Endothelial cell of umbilical vein (primary cell): Measurements from ENCODE around the gene DST. TPM values are rescaled to one million over a fixed set of nuclear protein-coding genes. Genes with fewer than 3 reads are reported as not detected.

Experiments
- BruUV-seq: library from RNA; stranded (reverse); fragments of 400-500 nt; replicated peaks from 2 replicates; lab custom pipeline; 2021; lab: Mats Ljungman, UMichigan
- CTCF ChIA-PET: fragments of 300-600, 350-600 bp; sonication (Branson Sonifier 250); formaldehyde crosslinking; loops from one replicate; lab custom pipeline; 2021; ENCODE audit warnings: antibody characterized with exemption, inconsistent platforms; lab: Charles Lee
- POLR2A ChIA-PET: fragments of 300-600, 350-600 bp; sonication (Branson Sonifier 250); formaldehyde crosslinking; loops from one replicate; lab custom pipeline; 2021; ENCODE audit warnings: antibody characterized with exemption, inconsistent platforms; lab: Charles Lee
- DNase-seq: peaks from one replicate; pipeline ENCODE4 v3.0.0-alpha.2; 2011; ENCODE audit warnings: low read depth, low spot score
- FAIRE-seq: peaks from 2 replicates; lab custom pipeline; 2011; peaks lifted over from hg19 to GRCh38; lab: Jason Lieb, UNC
- H2AFZ ChIP-seq: 2 replicates; pipeline ENCODE4 v1.6.0; 2012; ENCODE audit warnings: low read depth, low read length, control low read depth, inconsistent platforms
- H3K27ac ChIP-seq: 2 replicates; pipeline ENCODE4 v1.5.1; 2011; ENCODE audit warnings: low read depth, mild to moderate bottlenecking, control low read depth, low read length, moderate library complexity; ENCODE audit not compliant: insufficient read depth
- H3K27me3 ChIP-seq, 2 experiments: 2 replicates each; pipeline versions ENCODE4 v1.6.0 to v1.6.1; 2011; ENCODE audit warnings: low read length in 2 of 2, mixed read lengths in 1 of 2; ENCODE audit not compliant: control insufficient read depth in 2 of 2, insufficient read depth in 2 of 2
- H3K36me3 ChIP-seq, 2 experiments: 2 replicates in 1 of 2; 3 replicates in 1 of 2; pipeline ENCODE4 v1.5.1; 2011; ENCODE audit warnings: low read length in 2 of 2, mild to moderate bottlenecking in 1 of 2, moderate library complexity in 1 of 2; ENCODE audit not compliant: control insufficient read depth in 2 of 2, insufficient read depth in 2 of 2; ENCODE audit errors: extremely low read depth in 1 of 2
- H3K4me1 ChIP-seq: 3 replicates; pipeline ENCODE4 v1.5.1; 2011; ENCODE audit warnings: mild to moderate bottlenecking, low read length; ENCODE audit not compliant: control insufficient read depth, insufficient read depth; ENCODE audit errors: extremely low read depth
- H3K4me2 ChIP-seq: 2 replicates; pipeline ENCODE4 v1.6.1; 2011; ENCODE audit warnings: low read length, control low read depth, mixed read lengths; ENCODE audit not compliant: insufficient read depth
- H3K4me3 ChIP-seq, 3 experiments: fragments of 200-600 bp in 1 of 3; sonication (generic), shearing (Covaris generic) in 1 of 3; replicated peaks in 1 of 3; 2 replicates each; pipeline ENCODE4 v1.5.1; 2011 to 2016; ENCODE audit warnings: control low read depth in 3 of 3, low read length in 3 of 3, mild to moderate bottlenecking in 2 of 3, inconsistent platforms in 1 of 3, low read depth in 1 of 3, moderate library complexity in 1 of 3; ENCODE audit not compliant: insufficient read depth in 1 of 3
- H3K79me2 ChIP-seq: 2 replicates; pipeline ENCODE4 v1.6.0; 2012; ENCODE audit warnings: low read length, inconsistent platforms; ENCODE audit not compliant: control insufficient read depth, insufficient read depth
- H3K9ac ChIP-seq: replicated peaks from 2 replicates; pipeline ENCODE3; 2011; ENCODE audit warnings: low read length, control low read depth; ENCODE audit not compliant: insufficient read depth; ENCODE audit errors: extremely low read depth
- H3K9me1 ChIP-seq: replicated peaks from 3 replicates; pipeline ENCODE4 v1.6.0; 2011; ENCODE audit warnings: mild to moderate bottlenecking, low read length; ENCODE audit not compliant: control insufficient read depth, insufficient read depth; ENCODE audit errors: extremely low read depth
- H3K9me3 ChIP-seq: replicated peaks from 2 replicates; pipeline ENCODE4 v1.5.1; 2012; ENCODE audit warnings: low read length, inconsistent platforms; ENCODE audit not compliant: control insufficient read depth, insufficient read depth
- H4K20me1 ChIP-seq: replicated peaks from 2 replicates; pipeline ENCODE3; 2011; ENCODE audit warnings: mild to moderate bottlenecking, low read length; ENCODE audit not compliant: control insufficient read depth, insufficient read depth; ENCODE audit errors: extremely low read depth
- CTCF ChIP-seq, 2 donors: IDR thresholded peaks; 1 replicate in 1 of 2; 2 replicates in 1 of 2; pipeline ENCODE4 v1.5.1; 2011; ENCODE audit warnings: low read length in 2 of 2, mild to moderate bottlenecking in 2 of 2, moderate library complexity in 2 of 2, control low read depth in 1 of 2, inconsistent platforms in 1 of 2, low read depth in 1 of 2; ENCODE audit not compliant: insufficient read depth in 1 of 2; ENCODE audit errors: extremely low read depth in 1 of 2
- EZH2 ChIP-seq: IDR thresholded peaks from 2 replicates; pipeline ENCODE4 v1.6.1; 2012; ENCODE audit warnings: borderline replicate concordance, low read depth, mild to moderate bottlenecking, moderate library complexity, low read length, inconsistent platforms; ENCODE audit not compliant: severe bottlenecking
- GATA2 ChIP-seq: IDR thresholded peaks from 2 replicates; pipeline ENCODE4 v1.7.0; 2011; ENCODE audit warnings: low read depth, mild to moderate bottlenecking, moderate library complexity, mixed read lengths, low read length; ENCODE audit not compliant: insufficient read length, insufficient read depth
- JUN ChIP-seq: IDR thresholded peaks from 2 replicates; pipeline ENCODE4 v1.6.1; 2011; ENCODE audit warnings: borderline replicate concordance, low read depth; ENCODE audit not compliant: insufficient read length, insufficient read depth
- MAX ChIP-seq: IDR thresholded peaks from 2 replicates; pipeline ENCODE4 v1.6.1; 2011; ENCODE audit not compliant: insufficient read depth, insufficient read length
- MYC ChIP-seq: IDR thresholded peaks from one replicate; pipeline ENCODE4 v1.6.1; 2011; ENCODE audit warnings: mild to moderate bottlenecking, low read depth, low read length
- POLR2A ChIP-seq: IDR thresholded peaks from 2 replicates; pipeline ENCODE4 v1.6.1; 2012; ENCODE audit warnings: low read depth, mild to moderate bottlenecking, control low read depth, low read length
- POLR2AphosphoS5 ChIP-seq: IDR thresholded peaks from 2 replicates; pipeline ENCODE4 v1.6.1; 2012; ENCODE audit warnings: low read depth, mild to moderate bottlenecking, control low read depth, low read length, moderate library complexity; ENCODE audit not compliant: insufficient read depth
- dilution Hi-C: fragments of 300-500 bp; cut with MboI; formaldehyde crosslinking; loops from one replicate; pipeline ENCODE4 v1.15.0; 2019; ENCODE audit warnings: low sequenced_read_pairs; ENCODE audit not compliant: extremely low pct_ligation_motif_present
- intact Hi-C: fragments of 100-400 bp; cut with micrococcal nuclease; formaldehyde crosslinking; loops from one replicate; pipeline ENCODE4 v1.10.0; 2022
- polyA plus RNA-seq, 4 experiments: library from polyadenylated mRNA; depleted of rRNA in 3 of 4; stranded (reverse) in 3 of 4; unstranded in 1 of 4; fragments of >200 nt; gene quantifications; 2 replicates each; pipeline versions ENCODE4 v1.2.1 to v1.2.3, GENCODE V29; 2011 to 2012; ENCODE audit warnings: missing spikeins in 1 of 4
- total RNA-seq: library from RNA; stranded (reverse); gene quantifications from 2 replicates; pipeline ENCODE4 v1.2.3, GENCODE V29; 2021

DST gene
- total and polyA plus RNA-seq, 2 donors (not counting 3 experiments of a cell fraction or from before 2014, with no cell fraction given): 62.3 to 253 TPM

- intact Hi-C loops (loop anchor here (10.0 kb wide), 1 partner anchor 671 kb away; the partner anchor contains the start of gene PRIM2), dilution Hi-C loops (no loop called here)
- ChIA-PET CTCF (interaction anchor here (0.9 to 5.1 kb wide), 8 partner anchors 9 to 219 kb away, joined by 3 to 47 read pairs (median 6); no protein-coding TSS in a partner anchor), POLR2A (no interaction called here)
- Histone ChIP-seq H2AFZ (no peak overlapping the region), H4K20me1 (no peaks in the 10 kb centered on the region), H3K9me1 (no peaks in the 10 kb centered on the region), H3K36me3 (peaks cover 4 to 11% of the 10 kb centered on the region in 2 experiments), H3K4me1 (peaks cover 13% of the 10 kb centered on the region), H3K9ac (no peak overlapping the region), H3K4me2 (no peak overlapping the region), H3K79me2 (no peaks in the 10 kb centered on the region), H3K4me3 (no peak overlapping the region), H3K27ac (no peak overlapping the region), H3K27me3 (no peaks in the 10 kb centered on the region), H3K9me3 (no peaks in the 10 kb centered on the region)
- BruUV-seq: no TSS peak
- TF ChIP-seq POLR2A (no peak), MYC (no peak), EZH2 (no peak), CTCF (IDR thresholded peaks at IDR 0.05; ENCODE audit: extremely low read depth in 1 of 2, insufficient read depth in 1 of 2, low read depth in 1 of 2, low read length in 2 of 2) (no peak), POLR2AphosphoS5 (no peak), MAX (no peak), JUN (no peak), GATA2 (no peak)
- FAIRE-seq (no peak), DNase-seq (no peak)
Measured at GRCh38 chr6:56643379-56644089, 845 bp upstream of the DST start.
